PC-3 (cell line): ENCODE results near the gene SMIM28. TPM values are rescaled to one million over a fixed set of nuclear protein-coding genes. Genes with fewer than 3 reads are reported as not detected.
A peak's percentile ranks its signal among the peaks of the same experiment; 100 is the strongest.

ENCODE experiments used
- ATAC-seq: fragments of 200-7000 bp; cut with Tn5 transposase; 2 replicates; pipeline ENCODE4 v1.9.1; 2020; ENCODE audit warnings: mild to moderate bottlenecking, moderate library complexity
- BruUV-seq: library from RNA; stranded (reverse); fragments of 400-500 nt; replicated peaks from 2 replicates; lab custom pipeline; 2021; lab: Mats Ljungman, UMichigan
- CTCF ChIA-PET: fragments of 300-600 bp; sonication (Branson Sonifier 250); formaldehyde crosslinking; loops from one replicate; lab custom pipeline; 2022; ENCODE audit warnings: antibody characterized with exemption; lab: Charles Lee
- POLR2A ChIA-PET: fragments of 300-600 bp; sonication (Branson Sonifier 250); formaldehyde crosslinking; loops from one replicate; lab custom pipeline; 2022; ENCODE audit warnings: antibody characterized with exemption; ENCODE audit not compliant: unreplicated experiment; lab: Charles Lee
- DNase-seq: peaks from one replicate; pipeline ENCODE4 v3.0.0-alpha.2; 2015
- H2AFZ ChIP-seq: fragments of 300-600 bp; sonication (generic); 2 replicates; pipeline ENCODE4 v1.6.0; 2016; ENCODE audit warnings: antibody characterized with exemption, low read length
- H3F3A ChIP-seq: fragments of 300-600 bp; sonication (generic); one replicate; pipeline ENCODE4 v1.6.0; 2017; ENCODE audit warnings: antibody characterized with exemption, low read length, control low read depth, mild to moderate bottlenecking; ENCODE audit not compliant: unreplicated experiment
- H3K27ac ChIP-seq: fragments of 300-600 bp; sonication (generic); 2 replicates; pipeline ENCODE4 v1.5.1; 2016; ENCODE audit warnings: mild to moderate bottlenecking, low read length
- H3K27me3 ChIP-seq: fragments of 300-600 bp; sonication (generic); 2 replicates; pipeline ENCODE4 v1.6.1; 2016; ENCODE audit warnings: low read length, mixed read lengths
- H3K36me3 ChIP-seq: fragments of 300-600 bp; sonication (generic); 2 replicates; pipeline ENCODE4 v1.6.1; 2016; ENCODE audit warnings: low read depth, mixed run types, low read length, mixed read lengths
- H3K4me1 ChIP-seq: fragments of 300-600 bp; sonication (generic); 2 replicates; pipeline ENCODE4 v1.5.1; 2016; ENCODE audit warnings: low read length; ENCODE audit not compliant: insufficient read depth
- H3K4me2 ChIP-seq: fragments of 300-600 bp; sonication (generic); 2 replicates; pipeline ENCODE4 v1.6.0; 2016; ENCODE audit warnings: low read length
- H3K4me3 ChIP-seq: fragments of 300-600 bp; sonication (generic); 2 replicates; pipeline ENCODE4 v1.5.1; 2016; ENCODE audit warnings: mild to moderate bottlenecking, low read length, mixed read lengths
- H3K79me2 ChIP-seq: fragments of 300-600 bp; sonication (generic); 2 replicates; pipeline ENCODE4 v1.6.1; 2017; ENCODE audit warnings: low read length, mixed read lengths
- H3K9ac ChIP-seq: fragments of 300-600 bp; sonication (generic); 2 replicates; pipeline ENCODE4 v1.6.0; 2016; ENCODE audit warnings: mild to moderate bottlenecking, low read length
- H3K9me2 ChIP-seq: fragments of 300-600 bp; sonication (generic); replicated peaks from 2 replicates; pipeline ENCODE4 v1.6.1; 2016; ENCODE audit warnings: mixed run types, low read length, mixed read lengths
- H3K9me3 ChIP-seq: fragments of 300-600 bp; sonication (generic); 2 replicates; pipeline ENCODE4 v1.6.1; 2016; ENCODE audit warnings: low read length, mixed read lengths
- H4K20me1 ChIP-seq: fragments of 300-600 bp; sonication (generic); 2 replicates; pipeline ENCODE4 v1.6.1; 2016; ENCODE audit warnings: low read length, mixed read lengths
- EZH2 ChIP-seq: fragments of 300-600 bp; sonication (generic); IDR thresholded peaks from one replicate; pipeline ENCODE4 v1.6.1; 2017; ENCODE audit warnings: antibody characterized with exemption, mild to moderate bottlenecking, low read length; ENCODE audit not compliant: unreplicated experiment
- EZH2phosphoT487 ChIP-seq: fragments of 300-600 bp; sonication (generic); IDR thresholded peaks from 2 replicates; pipeline ENCODE4 v1.6.1; 2018; ENCODE audit warnings: mild to moderate bottlenecking, antibody characterized with exemption, low read length, borderline replicate concordance
- intact Hi-C: fragments of 100-400 bp; cut with micrococcal nuclease; formaldehyde crosslinking; loops from 2 replicates; pipeline ENCODE4 v1.9.0; 2023
- total RNA-seq: library from RNA; depleted of rRNA; stranded (reverse); fragments of >200 nt; gene quantifications from 2 replicates; pipeline ENCODE4 v1.2.3, GENCODE V29; 2014
- TF ChIP-seq, protein P1 (sequence below): fragments of 300-600 bp; sonication (generic); conservative IDR thresholded peaks from 2 replicates; pipeline ENCODE4 v1.5.1; 2017; ENCODE audit warnings: antibody characterized with exemption, low read depth, mild to moderate bottlenecking, low read length

SMIM28 gene
- total RNA-seq, 1 experiment from 2014 or later: not detected

DNA sequence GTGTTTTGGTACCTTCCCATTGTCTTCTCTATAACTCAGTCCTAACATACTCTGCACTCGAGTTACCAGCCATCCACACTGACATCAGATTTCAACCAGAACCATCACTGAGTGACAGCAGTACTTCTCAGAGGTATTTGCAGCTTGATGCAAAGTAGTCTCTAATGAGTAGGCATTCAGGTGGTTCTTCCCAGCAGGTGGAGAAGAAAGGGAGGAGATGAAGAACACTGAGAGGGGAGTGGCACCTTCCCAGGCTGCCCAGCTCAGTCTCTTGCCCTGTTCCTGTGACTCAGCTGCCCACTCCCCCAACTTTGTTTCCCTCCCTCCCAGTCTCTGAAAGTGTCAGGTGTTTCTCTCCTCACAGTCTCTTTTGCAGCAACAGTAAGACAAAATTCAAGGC, 38.7 kb upstream of the SMIM28 start:
- no peaks in the 10 kb centered on the region for H3K79me2 ChIP-seq
- no peaks in the 10 kb centered on the region for H3K36me3 ChIP-seq
- TF ChIP-seq EZH2: no peak
- TF ChIP-seq, protein P1, sequence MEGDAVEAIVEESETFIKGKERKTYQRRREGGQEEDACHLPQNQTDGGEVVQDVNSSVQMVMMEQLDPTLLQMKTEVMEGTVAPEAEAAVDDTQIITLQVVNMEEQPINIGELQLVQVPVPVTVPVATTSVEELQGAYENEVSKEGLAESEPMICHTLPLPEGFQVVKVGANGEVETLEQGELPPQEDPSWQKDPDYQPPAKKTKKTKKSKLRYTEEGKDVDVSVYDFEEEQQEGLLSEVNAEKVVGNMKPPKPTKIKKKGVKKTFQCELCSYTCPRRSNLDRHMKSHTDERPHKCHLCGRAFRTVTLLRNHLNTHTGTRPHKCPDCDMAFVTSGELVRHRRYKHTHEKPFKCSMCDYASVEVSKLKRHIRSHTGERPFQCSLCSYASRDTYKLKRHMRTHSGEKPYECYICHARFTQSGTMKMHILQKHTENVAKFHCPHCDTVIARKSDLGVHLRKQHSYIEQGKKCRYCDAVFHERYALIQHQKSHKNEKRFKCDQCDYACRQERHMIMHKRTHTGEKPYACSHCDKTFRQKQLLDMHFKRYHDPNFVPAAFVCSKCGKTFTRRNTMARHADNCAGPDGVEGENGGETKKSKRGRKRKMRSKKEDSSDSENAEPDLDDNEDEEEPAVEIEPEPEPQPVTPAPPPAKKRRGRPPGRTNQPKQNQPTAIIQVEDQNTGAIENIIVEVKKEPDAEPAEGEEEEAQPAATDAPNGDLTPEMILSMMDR: no peak
- no peak for TF ChIP-seq EZH2phosphoT487
- no peak overlapping the region for H3K27ac ChIP-seq
- no TSS peak for BruUV-seq
- no peak overlapping the region for H3K4me3 ChIP-seq
- no peaks in the 10 kb centered on the region for H3K9me3 ChIP-seq
- H3K4me1 ChIP-seq: no peaks in the 10 kb centered on the region
- no peaks in the 10 kb centered on the region for H4K20me1 ChIP-seq
- H2AFZ ChIP-seq: no peak overlapping the region
- no peak for DNase-seq
- no peaks in the 10 kb centered on the region for H3K27me3 ChIP-seq
- no peaks in the 10 kb centered on the region for H3K9me2 ChIP-seq
- ATAC-seq: peak; percentile 38
- CTCF ChIA-PET: no interaction called here
- no peak overlapping the region for H3K4me2 ChIP-seq
- intact Hi-C loops: no loop called here
- H3K9ac ChIP-seq: no peak overlapping the region
- H3F3A ChIP-seq: no peaks in the 10 kb centered on the region
- POLR2A ChIA-PET: no interaction called here

DNA sequence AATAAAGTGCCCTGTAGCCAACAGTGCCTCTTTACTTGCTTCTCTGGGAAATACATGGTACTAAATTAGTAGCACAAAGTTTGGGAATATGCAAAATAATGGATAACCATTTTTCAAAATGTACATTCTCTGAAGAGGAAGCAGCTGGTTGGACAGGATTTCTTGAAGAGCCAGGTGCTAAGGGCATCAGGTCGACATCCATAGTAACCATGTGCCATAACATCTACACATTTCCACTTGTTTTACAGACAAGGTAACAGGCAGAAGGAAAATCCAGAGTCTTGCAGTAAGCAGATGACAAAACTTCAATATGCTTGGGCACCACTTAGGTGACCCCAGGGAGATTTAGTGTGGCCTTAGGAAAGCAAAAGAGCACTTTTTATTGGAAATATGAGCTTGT, 36.5 kb upstream of the SMIM28 start:
- no peaks in the 10 kb centered on the region for H4K20me1 ChIP-seq
- TF ChIP-seq EZH2phosphoT487: no peak
- TF ChIP-seq, protein P1: no peak
- TF ChIP-seq EZH2: no peak
- ATAC-seq: no peak
- no peaks in the 10 kb centered on the region for H3K9me2 ChIP-seq
- no peaks in the 10 kb centered on the region for H3K79me2 ChIP-seq
- no peak overlapping the region for H3K27ac ChIP-seq
- CTCF ChIA-PET: no interaction called here
- H3K9ac ChIP-seq: no peak overlapping the region
- H3K4me2 ChIP-seq: no peak overlapping the region
- H2AFZ ChIP-seq: no peak overlapping the region
- H3K36me3 ChIP-seq: no peaks in the 10 kb centered on the region
- no peaks in the 10 kb centered on the region for H3K27me3 ChIP-seq
- H3F3A ChIP-seq: no peaks in the 10 kb centered on the region
- no peak for DNase-seq
- BruUV-seq: no TSS peak
- intact Hi-C loops: no loop called here
- H3K9me3 ChIP-seq: no peaks in the 10 kb centered on the region
- H3K4me1 ChIP-seq: no peaks in the 10 kb centered on the region
- no peak overlapping the region for H3K4me3 ChIP-seq
- POLR2A ChIA-PET: no interaction called here

DNA sequence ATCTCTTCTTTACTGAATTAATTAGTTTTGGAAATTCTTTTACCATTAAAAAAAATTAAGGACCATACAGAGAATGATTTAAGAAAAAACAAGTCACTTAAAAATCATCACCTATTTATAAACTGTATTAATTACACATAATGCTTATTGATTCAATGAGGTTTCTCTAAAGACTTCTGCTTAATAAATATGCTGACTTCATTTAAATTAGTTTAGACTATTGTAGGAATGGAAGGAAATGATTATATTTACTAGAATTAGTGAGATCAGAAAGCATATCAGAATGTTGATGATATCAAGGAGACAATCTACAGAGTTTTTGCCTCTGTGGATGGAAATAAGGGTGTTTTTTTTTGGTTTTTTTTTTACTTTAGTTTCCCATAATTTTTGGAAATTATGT, 34.6 kb upstream of the SMIM28 start:
- Histone ChIP-seq H3K4me1 (no peaks in the 10 kb centered on the region), H3K36me3 (no peaks in the 10 kb centered on the region), H3K4me3 (no peak overlapping the region), H3K9ac (no peak overlapping the region), H4K20me1 (no peaks in the 10 kb centered on the region), H3K4me2 (no peak overlapping the region), H3K27ac (no peak overlapping the region), H3F3A (no peaks in the 10 kb centered on the region), H3K9me2 (no peaks in the 10 kb centered on the region), H2AFZ (no peak overlapping the region), H3K79me2 (no peaks in the 10 kb centered on the region), H3K9me3 (no peaks in the 10 kb centered on the region), H3K27me3 (no peaks in the 10 kb centered on the region)
- POLR2A ChIA-PET: interaction anchor here (0.6 kb wide), 1 partner anchor 114 kb away, joined by 7 read pairs; no protein-coding TSS in a partner anchor
- intact Hi-C loops: no loop called here
- DNase-seq (no peak), ATAC-seq (no peak)
- BruUV-seq: no TSS peak
- TF ChIP-seq EZH2 (no peak), EZH2phosphoT487 (no peak)
- TF ChIP-seq, protein P1: no peak
- CTCF ChIA-PET: no interaction called here
